GM10266 (cell line): ENCODE measurements around the gene PANX2.

Source experiments
- DNase-seq: peaks from one replicate; pipeline ENCODE4 v3.0.0; 2012; ENCODE audit errors: extremely low spot score
- CTCF ChIP-seq: IDR thresholded peaks from 2 replicates; pipeline ENCODE4 v1.5.1; 2012; ENCODE audit warnings: mild to moderate bottlenecking, low read depth; ENCODE audit not compliant: control insufficient read depth, insufficient read depth; ENCODE audit errors: missing control alignments

PANX2 gene

DNA sequence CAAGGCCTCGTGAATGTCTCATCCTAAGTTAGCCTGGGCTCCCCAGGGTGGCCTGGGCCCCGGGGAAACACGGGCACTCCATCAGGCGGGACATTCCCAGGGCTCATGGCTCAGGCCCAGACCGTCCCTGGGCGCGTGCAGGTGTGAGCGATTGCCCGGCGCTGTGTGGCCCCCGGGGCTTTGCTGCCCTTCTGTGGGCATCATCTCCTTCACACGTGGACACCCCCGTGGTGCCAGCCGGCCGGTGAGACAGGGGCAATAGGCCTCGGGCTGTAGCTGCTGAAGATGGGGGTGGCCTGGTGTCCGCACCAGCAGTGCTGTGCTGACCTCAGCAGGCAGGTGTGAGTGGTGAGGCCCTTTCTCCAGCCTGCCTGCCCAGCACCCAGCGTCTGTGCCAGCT lies 25.7 kb downstream of the PANX2 start:
- TF ChIP-seq CTCF = no peak
- DNase-seq = no peak

GRCh38 chr22:50197000-50197800 lies 26.7 kb downstream of the PANX2 start:
- no peak for DNase-seq
- no peak for TF ChIP-seq CTCF

- DNase-seq = no peak
- no peak for TF ChIP-seq CTCF
Measured at GRCh38 chr22:50197856-50198623, 27.5 kb downstream of the PANX2 start.

GRCh38 chr22:50198624-50199017 lies 28.1 kb downstream of the PANX2 start:
- no peak for TF ChIP-seq CTCF
- no peak for DNase-seq

- TF ChIP-seq CTCF = no peak
- DNase-seq = no peak
Measured at GRCh38 chr22:50199251-50199721, 28.8 kb downstream of the PANX2 start.

DNA sequence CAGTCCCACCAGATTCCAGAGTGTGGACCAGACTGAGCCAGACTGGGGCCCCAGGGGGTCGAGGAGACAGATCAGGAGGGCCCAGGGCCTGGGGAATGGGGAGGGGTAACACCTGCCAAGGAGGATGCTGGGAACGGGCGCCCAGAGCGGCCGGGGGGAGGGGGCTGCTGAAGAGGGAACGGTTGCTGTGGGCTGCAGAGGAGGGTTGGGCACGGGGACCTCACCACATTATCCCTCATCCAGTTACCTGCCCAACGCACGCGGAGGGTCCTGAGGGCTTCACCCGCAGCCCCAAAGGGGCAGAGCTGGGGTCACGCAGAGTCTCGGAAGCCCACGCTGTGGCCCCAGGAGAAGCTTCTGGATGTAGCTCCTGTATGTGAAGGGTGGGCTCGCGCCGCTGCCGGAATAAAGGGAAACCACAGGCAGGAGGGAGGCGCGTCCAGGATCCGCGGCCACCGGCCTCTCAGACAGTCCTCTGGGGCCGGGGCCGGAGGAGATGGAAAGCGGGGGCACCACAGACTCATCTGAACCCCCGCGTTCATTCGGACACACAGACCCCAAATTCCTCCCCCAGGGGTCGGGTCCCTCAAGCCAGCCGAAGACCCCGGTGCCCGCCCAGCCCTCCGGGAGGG lies 29.4 kb downstream of the PANX2 start:
- no peak for DNase-seq
- no peak for TF ChIP-seq CTCF
